Left renal cortex interstitium (tissue), 4 donors: ENCODE data around the gene KCTD5. TPM values are rescaled to one million over a fixed set of nuclear protein-coding genes. Genes with fewer than 3 reads are reported as not detected.
A peak's percentile ranks its signal among the peaks of the same experiment; 100 is the strongest.
"Not testable (repeated sequence)": the region's sequence is repeated elsewhere in the genome, so short reads cannot be mapped to it uniquely, and the experiment has no call there.

Experiments
- DNase-seq, 4 donors: peaks; one replicate each; pipeline ENCODE4 v3.0.0-alpha.2; 2013; ENCODE audit warnings: low read depth in 4 of 4, low spot score in 2 of 4, missing footprints in 1 of 4
- polyA plus RNA-seq, 4 donors: library from polyadenylated mRNA; unstranded; fragments of 120-200 nt; gene quantifications; one replicate each; pipeline ENCODE4 v1.2.1, GENCODE V29; 2013; ENCODE audit not compliant: insufficient read length in 4 of 4

The KCTD5 gene, protein sequence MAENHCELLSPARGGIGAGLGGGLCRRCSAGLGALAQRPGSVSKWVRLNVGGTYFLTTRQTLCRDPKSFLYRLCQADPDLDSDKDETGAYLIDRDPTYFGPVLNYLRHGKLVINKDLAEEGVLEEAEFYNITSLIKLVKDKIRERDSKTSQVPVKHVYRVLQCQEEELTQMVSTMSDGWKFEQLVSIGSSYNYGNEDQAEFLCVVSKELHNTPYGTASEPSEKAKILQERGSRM
- polyA plus RNA-seq = 10 to 100 TPM; 22.0 to 26.5 (median 23.4) TPM

GRCh38 chr16:2682209-2683021 is at the start of gene KCTD5:
Gene KCTD5 (plus strand): TSS chr16:2682523. CDS start chr16:2682549, 26 bp downstream.
- peak in 3 of 4 donors; percentile 91 to 93 (median 92) for DNase-seq

DNA sequence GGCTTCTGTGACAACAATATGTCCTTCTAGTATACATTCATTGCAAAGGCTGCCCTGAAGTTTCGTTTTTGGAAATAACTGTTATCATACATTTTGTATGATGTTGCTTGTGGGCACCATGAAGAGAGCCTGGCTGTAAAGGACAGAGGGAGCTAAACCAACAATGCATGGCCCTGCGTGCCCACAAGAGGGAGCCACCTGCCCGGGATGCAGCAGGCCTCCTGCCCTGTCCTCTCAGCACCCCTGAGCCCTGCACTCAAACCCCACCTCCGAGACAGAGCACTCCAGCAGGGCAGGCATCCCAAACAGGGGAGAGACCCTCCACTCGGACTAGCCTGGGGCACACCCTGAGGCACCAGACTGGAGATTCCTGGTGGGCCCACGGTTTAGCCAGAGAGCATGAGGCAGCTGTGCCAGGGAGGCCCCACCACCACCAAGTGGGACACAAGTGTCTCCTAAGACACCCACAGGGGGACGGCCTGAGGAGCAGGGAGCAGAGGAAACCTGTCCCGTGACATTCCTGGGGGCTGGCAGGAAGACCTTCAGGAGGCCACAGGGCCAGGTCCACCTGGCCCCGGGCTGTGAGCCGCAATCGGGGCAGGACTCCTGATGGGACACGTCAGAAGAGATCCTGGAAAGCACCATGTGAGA is 43.1 kb upstream of the KCTD5 start:
- not testable (repeated sequence) for DNase-seq

- DNase-seq = not testable (repeated sequence)
Measured at GRCh38 chr16:2639722-2640072, 42.6 kb upstream of the KCTD5 start.

- DNase-seq = not testable (repeated sequence)
Measured at GRCh38 chr16:2642561-2642960, 39.8 kb upstream of the KCTD5 start.

DNA sequence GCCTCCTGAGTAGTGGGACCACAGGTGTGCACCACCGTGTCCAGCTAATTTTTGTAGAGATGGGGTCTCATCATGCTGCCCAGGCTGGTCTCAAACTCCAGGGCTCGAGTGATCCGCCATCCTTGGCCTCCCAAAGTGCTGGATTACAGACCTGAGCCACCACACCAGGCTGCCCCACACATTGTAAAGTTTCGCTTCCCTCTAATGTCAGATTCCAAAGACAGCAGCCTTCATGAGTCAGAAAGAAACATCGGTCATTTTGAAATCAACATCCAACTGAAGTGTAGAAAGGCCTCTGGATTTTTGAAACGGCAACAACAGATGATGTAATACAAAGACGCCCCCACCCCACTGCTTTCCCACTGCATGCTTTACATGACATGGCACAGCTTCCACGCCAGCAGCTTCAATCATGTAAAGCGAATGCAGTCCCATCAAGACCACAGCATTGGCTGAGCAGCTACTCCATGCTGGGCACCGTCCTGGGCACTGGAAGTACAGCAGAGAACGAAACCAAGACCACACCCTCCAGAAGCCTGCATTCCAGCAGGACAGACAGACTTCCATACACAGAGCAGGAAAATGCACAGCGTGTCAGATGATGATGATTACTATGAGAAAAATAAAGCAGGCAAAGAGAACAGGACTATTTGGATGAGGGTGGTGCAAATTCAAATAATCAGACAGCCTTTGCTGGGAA is 37.4 kb upstream of the KCTD5 start:
- not testable (repeated sequence) for DNase-seq

DNA sequence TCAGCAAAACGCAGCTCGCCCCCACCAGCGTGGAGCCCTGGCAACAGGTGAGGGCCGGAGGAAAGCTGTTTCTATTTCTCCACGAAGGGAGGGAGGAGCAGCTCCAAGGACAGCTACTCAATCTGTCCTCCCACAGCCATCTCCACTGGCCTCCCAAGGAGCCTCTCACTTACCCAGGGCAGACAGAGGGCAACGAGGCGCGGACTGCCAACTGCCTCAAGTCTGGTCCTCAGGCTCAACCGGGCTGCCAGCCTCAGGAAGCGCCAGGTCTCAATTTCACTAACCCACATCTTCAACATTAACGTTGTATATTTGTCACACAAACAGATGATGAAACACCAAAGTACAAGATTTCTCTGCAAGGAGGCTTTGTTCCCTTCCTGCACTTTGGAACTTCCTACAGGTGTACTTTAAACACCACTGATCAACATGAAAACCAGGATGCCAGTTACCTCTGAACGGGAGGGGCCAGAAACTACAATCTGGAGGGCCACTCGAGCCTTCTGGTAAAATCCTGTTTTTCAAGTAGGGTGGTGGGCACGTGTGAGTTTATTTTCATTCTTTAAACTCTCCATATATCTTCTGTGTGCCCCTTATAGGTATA is 31.0 kb upstream of the KCTD5 start:
- not testable (repeated sequence) for DNase-seq

- not testable (repeated sequence) for DNase-seq
Measured at GRCh38 chr16:2653915-2654314, 28.4 kb upstream of the KCTD5 start.

DNA sequence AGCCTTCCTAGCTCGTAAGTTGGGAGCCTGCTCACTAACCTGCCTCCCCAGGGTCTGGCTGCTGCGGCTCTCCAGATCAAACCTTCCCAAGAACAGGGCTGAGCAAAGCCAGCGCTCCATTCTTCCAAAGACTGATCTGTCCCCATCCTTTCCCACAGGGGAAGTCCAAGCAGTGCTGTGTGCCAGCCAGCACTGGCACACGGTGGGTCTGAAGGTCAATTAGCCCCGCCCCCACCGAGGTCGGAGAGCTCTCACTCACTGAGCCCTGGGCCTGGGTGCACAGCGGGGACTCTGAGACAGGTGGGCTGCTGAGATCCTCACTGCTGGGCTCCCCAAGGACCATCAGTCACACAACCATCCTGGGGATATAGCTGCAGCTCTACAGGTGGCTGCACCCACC is 27.4 kb upstream of the KCTD5 start:
- not testable (repeated sequence) for DNase-seq

GRCh38 chr16:2656985-2657384 is 25.3 kb upstream of the KCTD5 start:
- DNase-seq = no peak

- DNase-seq = not testable (repeated sequence)
Measured at GRCh38 chr16:2657803-2658202, 24.5 kb upstream of the KCTD5 start.

- not testable (repeated sequence) for DNase-seq
Measured at GRCh38 chr16:2659560-2659959, 22.8 kb upstream of the KCTD5 start.

DNA sequence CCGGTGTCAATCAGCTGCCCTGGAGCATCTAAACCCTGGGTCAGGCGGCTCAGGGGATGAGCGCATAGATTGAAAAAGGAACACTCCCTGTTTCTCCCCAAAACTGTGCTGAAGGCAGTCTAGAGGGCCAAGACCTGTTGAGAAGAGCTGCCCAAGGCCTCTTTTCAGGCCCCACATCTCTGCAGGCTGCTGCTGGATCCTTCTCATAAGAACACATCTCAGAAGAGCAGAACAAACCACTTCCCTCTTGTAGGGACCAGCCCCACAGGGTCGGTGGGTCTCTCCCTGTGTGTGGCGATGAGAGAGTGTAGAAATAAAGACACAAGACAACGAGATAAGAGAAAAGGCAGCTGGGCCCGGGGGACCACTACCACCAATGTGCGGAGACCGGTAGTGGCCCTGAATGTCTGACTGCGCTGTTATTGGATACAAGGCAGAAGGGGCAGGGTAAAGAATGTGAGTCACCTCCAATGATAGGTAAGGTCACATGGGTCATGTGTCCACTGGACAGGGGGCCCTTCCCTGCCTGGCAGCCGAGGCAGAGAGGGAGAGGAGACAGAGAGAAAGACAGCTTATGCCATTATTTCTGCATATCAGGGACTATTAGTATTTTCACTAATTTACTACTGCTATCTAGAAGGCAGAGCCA is 22.2 kb upstream of the KCTD5 start:
- DNase-seq = not testable (repeated sequence)

DNA sequence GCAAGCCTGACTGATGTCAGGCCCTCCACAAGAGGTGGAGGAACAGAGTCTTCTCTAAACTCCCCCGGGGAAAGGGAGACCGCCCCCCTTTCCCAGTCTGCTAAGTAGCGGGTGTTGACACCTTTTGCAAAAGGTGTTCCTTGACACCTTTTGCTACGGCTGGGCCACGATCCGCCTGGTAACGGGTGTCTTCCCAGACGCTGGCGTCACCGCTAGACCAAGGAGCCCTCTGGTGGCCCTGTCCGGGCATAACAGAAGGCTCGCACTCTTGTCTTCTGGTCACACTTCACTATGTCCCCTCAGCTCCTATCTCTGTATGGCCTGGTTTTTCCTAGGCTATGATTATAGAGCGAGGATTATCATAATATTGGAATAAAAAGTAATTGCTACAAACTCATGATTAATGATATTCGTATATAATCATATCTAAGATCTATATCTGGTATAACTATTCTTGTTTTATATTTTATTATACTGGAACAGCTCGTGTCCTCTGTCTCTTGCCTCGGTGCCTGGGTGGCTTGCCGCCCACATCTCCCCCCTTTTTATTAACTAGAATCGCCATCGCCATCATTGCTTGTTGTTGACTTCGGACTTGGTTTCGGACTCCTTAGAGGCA is 21.5 kb upstream of the KCTD5 start:
- DNase-seq = not testable (repeated sequence)

- DNase-seq = peak in 2 of 4 donors; percentile 52 to 54
Measured at GRCh38 chr16:2663553-2664546, 18.5 kb upstream of the KCTD5 start.

- DNase-seq = peak in 1 of 4 donors; percentile 21
Measured at GRCh38 chr16:2664574-2664982, 17.7 kb upstream of the KCTD5 start.

DNA sequence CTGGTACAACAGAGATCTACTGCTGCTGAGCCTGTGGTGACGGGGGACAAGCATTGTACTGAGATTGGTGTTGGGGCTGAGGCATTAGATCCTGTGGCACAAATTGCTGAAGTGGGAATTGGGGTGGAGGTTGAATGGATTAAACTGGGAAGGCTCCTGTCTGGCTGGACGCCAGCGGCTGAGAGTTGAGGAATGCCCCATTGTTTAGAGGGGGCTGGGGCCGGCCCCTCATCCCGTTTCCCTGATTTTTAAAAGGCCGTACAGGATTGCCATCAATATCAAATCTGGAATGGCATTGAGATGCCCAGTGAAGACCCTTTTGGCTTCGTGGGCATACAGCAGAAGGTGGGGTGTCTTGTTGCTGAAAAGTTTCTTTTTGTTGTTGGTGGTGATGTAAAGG is 15.7 kb upstream of the KCTD5 start:
- DNase-seq = not testable (repeated sequence)

GRCh38 chr16:2669587-2669986 is 12.7 kb upstream of the KCTD5 start:
- not testable (repeated sequence) for DNase-seq

- DNase-seq = not testable (repeated sequence)
Measured at GRCh38 chr16:2670017-2670416, 12.3 kb upstream of the KCTD5 start.
